Measurements from ENCODE around the gene GRIP2. TPM values are rescaled to one million over a fixed set of nuclear protein-coding genes. Genes with fewer than 3 reads are reported as not detected.

Gene GRIP2
- total and polyA plus RNA-seq, 3 experiments from 2014 or later = not detected

DNA sequence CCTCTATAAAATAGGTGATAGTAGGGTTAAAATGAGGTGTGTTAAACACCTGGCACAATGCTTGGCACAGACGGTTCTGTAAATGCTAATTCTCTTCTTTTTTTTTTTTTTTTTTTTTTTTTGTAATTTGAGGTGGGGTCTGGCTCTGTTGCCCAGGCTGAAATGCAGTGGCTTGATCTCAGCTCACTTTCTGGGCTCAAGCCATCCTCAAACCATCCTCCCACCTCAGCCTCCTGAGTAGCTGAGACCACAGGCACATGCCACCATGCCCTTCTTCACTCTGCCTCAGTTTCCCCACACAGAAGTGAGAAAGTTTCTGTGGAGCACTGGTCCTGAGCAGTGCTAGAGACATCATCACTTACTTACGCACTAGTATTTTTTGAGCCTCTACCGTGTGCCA is 80.4 kb downstream of the GRIP2 start:
- POLR2A ChIA-PET = no interaction called here
- peaks cover 4 to 87% (median 6%) of the 10 kb centered on the region in 3 donors for H3K36me3 Mint-ChIP-seq
- H3K27me3 Mint-ChIP-seq = no peaks in the 10 kb centered on the region
- CTCF ChIA-PET = interaction anchor here (0.8 to 7.2 kb wide), 2 partner anchors 58 to 563 kb away, joined by 3 to 62 read pairs; partner anchors contain the start of gene SLC6A6
- Histone ChIP-seq H3K27me3 (ENCODE audit: insufficient read depth, low read length, poor library complexity, severe bottlenecking) (no peaks in the 10 kb centered on the region), H3K4me3 (ENCODE audit: low read length) (no peak overlapping the region), H3K36me3 (ENCODE audit: insufficient read depth, low read length) (peaks cover 10% of the 10 kb centered on the region), H3K27ac (ENCODE audit: low read depth, low read length) (no peak overlapping the region), H3K9me3 (ENCODE audit: low read length) (no peaks in the 10 kb centered on the region), H3K4me1 (ENCODE audit: insufficient read depth, low read length) (no peaks in the 10 kb centered on the region)
- H3K4me1 Mint-ChIP-seq = peaks cover 0 to 5% (median 4%) of the 10 kb centered on the region in 3 donors
- H3K27ac Mint-ChIP-seq = peak overlapping the region in 2 of 8 donors; percentile 60 to 67
- H3K9me3 Mint-ChIP-seq = no peaks in the 10 kb centered on the region
- no peak overlapping the region for H3K4me3 Mint-ChIP-seq
- no peak for DNase-seq

DNA sequence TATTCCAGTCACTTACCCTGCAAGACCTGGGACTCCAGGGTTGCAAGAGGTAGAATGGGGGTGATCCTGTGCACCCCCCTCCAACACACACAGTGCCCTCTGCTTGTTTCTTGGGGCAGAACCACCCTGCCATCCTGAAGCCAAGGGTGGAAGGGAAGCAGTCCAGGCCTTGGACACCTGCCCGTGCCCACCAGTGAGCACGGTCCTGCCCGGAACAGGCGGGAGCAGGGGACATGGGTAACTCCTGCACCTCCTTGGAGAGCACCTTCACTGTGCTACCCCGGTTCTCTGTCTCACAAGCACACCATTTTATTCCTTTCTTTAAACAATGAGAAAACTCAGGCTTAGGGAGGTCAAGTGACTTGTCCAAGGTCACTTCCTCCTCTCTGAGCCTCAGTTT is 80.8 kb downstream of the GRIP2 start:
- no peak overlapping the region for H3K4me3 ChIP-seq (ENCODE audit: low read length)
- peak overlapping the region in 2 of 8 donors; percentile 51 to 57 for H3K27ac Mint-ChIP-seq
- no peaks in the 10 kb centered on the region for H3K27me3 Mint-ChIP-seq
- DNase-seq = no peak
- peaks cover 10% of the 10 kb centered on the region for H3K36me3 ChIP-seq (ENCODE audit: insufficient read depth, low read length)
- H3K4me3 Mint-ChIP-seq = no peak overlapping the region
- H3K9me3 ChIP-seq (ENCODE audit: low read length) = no peaks in the 10 kb centered on the region
- H3K27ac ChIP-seq (ENCODE audit: low read depth, low read length) = no peak overlapping the region
- no peaks in the 10 kb centered on the region for H3K4me1 ChIP-seq (ENCODE audit: insufficient read depth, low read length)
- H3K4me1 Mint-ChIP-seq = peaks cover 0 to 5% (median 4%) of the 10 kb centered on the region in 3 donors
- POLR2A ChIA-PET = no interaction called here
- CTCF ChIA-PET = interaction anchor here (0.8 to 7.2 kb wide), 6 partner anchors 9 to 563 kb away, joined by 3 to 62 read pairs (median 6); partner anchors contain the start of gene SLC6A6
- no peaks in the 10 kb centered on the region for H3K27me3 ChIP-seq (ENCODE audit: insufficient read depth, low read length, poor library complexity, severe bottlenecking)
- H3K9me3 Mint-ChIP-seq = no peaks in the 10 kb centered on the region
- H3K36me3 Mint-ChIP-seq = peaks cover 4 to 87% (median 6%) of the 10 kb centered on the region in 3 donors

- H3K36me3 Mint-ChIP-seq = peaks cover 4 to 87% (median 6%) of the 10 kb centered on the region in 3 donors
- H3K4me1 Mint-ChIP-seq = peaks cover 0 to 5% (median 4%) of the 10 kb centered on the region in 3 donors
- ChIA-PET POLR2A (interaction anchor here (0.6 kb wide), 1 partner anchor 1266 kb away, joined by 3 read pairs; no protein-coding TSS in a partner anchor), CTCF (interaction anchor here (0.7 to 7.2 kb wide), 7 partner anchors 10 to 562 kb away, joined by 3 to 62 read pairs (median 4); partner anchors contain the start of gene SLC6A6)
- no peaks in the 10 kb centered on the region for H3K27me3 Mint-ChIP-seq
- no peak overlapping the region for H3K4me3 Mint-ChIP-seq
- H3K27ac Mint-ChIP-seq = peak overlapping the region in 4 of 8 donors; percentile 23 to 72 (median 54)
- H3K9me3 Mint-ChIP-seq = no peaks in the 10 kb centered on the region
- no peaks in the 10 kb centered on the region for H3K4me1 ChIP-seq (ENCODE audit: insufficient read depth, low read length)
- no peak overlapping the region for H3K4me3 ChIP-seq (ENCODE audit: low read length)
- H3K27ac ChIP-seq (ENCODE audit: low read depth, low read length) = no peak overlapping the region
- H3K36me3 ChIP-seq (ENCODE audit: insufficient read depth, low read length) = peaks cover 10% of the 10 kb centered on the region
- H3K9me3 ChIP-seq (ENCODE audit: low read length) = no peaks in the 10 kb centered on the region
- no peaks in the 10 kb centered on the region for H3K27me3 ChIP-seq (ENCODE audit: insufficient read depth, low read length, poor library complexity, severe bottlenecking)
- no peak for DNase-seq
Observed at GRCh38 chr3:14458434-14459275, 81.5 kb downstream of the GRIP2 start.

- no peaks in the 10 kb centered on the region for H3K4me1 ChIP-seq (ENCODE audit: insufficient read depth, low read length)
- Mint-ChIP-seq H3K4me3 (no peak overlapping the region), H3K27ac (peak overlapping the region in 1 of 8 donors; percentile 58), H3K4me1 (peaks cover 0 to 5% (median 4%) of the 10 kb centered on the region in 3 donors), H3K9me3 (no peaks in the 10 kb centered on the region), H3K27me3 (no peaks in the 10 kb centered on the region), H3K36me3 (peaks cover 4 to 87% (median 6%) of the 10 kb centered on the region in 3 donors)
- peaks cover 10% of the 10 kb centered on the region for H3K36me3 ChIP-seq (ENCODE audit: insufficient read depth, low read length)
- H3K27ac ChIP-seq (ENCODE audit: low read depth, low read length) = no peak overlapping the region
- ChIA-PET CTCF (interaction anchor here (1.1 to 7.2 kb wide), 5 partner anchors 11 to 562 kb away, joined by 3 to 62 read pairs (median 7); partner anchors contain the start of gene SLC6A6), POLR2A (no interaction called here)
- no peaks in the 10 kb centered on the region for H3K27me3 ChIP-seq (ENCODE audit: insufficient read depth, low read length, poor library complexity, severe bottlenecking)
- no peaks in the 10 kb centered on the region for H3K9me3 ChIP-seq (ENCODE audit: low read length)
- no peak for DNase-seq
- no peak overlapping the region for H3K4me3 ChIP-seq (ENCODE audit: low read length)
Observed at GRCh38 chr3:14457999-14458398, 82.1 kb downstream of the GRIP2 start.

DNA sequence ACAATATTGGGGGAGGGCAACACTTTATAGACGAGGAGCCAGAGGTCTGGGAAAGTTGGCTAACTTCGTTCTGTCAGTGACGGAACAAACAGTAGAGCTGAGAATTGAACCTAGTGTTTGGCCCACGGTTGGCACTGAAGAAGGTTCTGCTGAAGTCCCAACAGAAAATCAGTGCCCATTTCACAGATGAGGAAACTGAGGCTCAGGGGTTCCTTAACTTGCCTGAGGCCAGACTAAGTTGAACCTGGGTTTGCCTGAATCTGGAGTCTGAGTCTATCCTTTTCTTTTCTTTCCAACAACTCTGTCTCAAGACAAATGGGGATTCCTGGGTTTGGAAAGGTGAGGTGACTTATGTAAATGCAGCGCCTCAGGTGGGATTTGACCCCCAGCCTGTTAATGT is 82.7 kb downstream of the GRIP2 start:
- no peak overlapping the region for H3K27ac ChIP-seq (ENCODE audit: low read depth, low read length)
- H3K36me3 Mint-ChIP-seq = peaks cover 4 to 87% (median 4%) of the 10 kb centered on the region in 3 donors

GRCh38 chr3:14456794-14457193 is 83.3 kb downstream of the GRIP2 start:
- no peak for DNase-seq
- peaks cover 4 to 87% (median 4%) of the 10 kb centered on the region in 3 donors for H3K36me3 Mint-ChIP-seq
- H3K9me3 Mint-ChIP-seq = no peaks in the 10 kb centered on the region
- Histone ChIP-seq H3K27ac (ENCODE audit: low read depth, low read length) (no peak overlapping the region), H3K36me3 (ENCODE audit: insufficient read depth, low read length) (peaks cover 10% of the 10 kb centered on the region), H3K4me1 (ENCODE audit: insufficient read depth, low read length) (no peaks in the 10 kb centered on the region), H3K4me3 (ENCODE audit: low read length) (no peak overlapping the region), H3K9me3 (ENCODE audit: low read length) (no peaks in the 10 kb centered on the region), H3K27me3 (ENCODE audit: insufficient read depth, low read length, poor library complexity, severe bottlenecking) (no peaks in the 10 kb centered on the region)
- H3K4me3 Mint-ChIP-seq = no peak overlapping the region
- CTCF ChIA-PET = interaction anchor here (1.0 to 1.3 kb wide), 3 partner anchors 11 to 253 kb away, joined by 4 to 6 read pairs (median 5); partner anchors contain the start of gene SLC6A6
- POLR2A ChIA-PET = no interaction called here
- peak overlapping the region in 1 of 8 donors; percentile 27 for H3K27ac Mint-ChIP-seq
- H3K4me1 Mint-ChIP-seq = peaks cover 0 to 5% (median 4%) of the 10 kb centered on the region in 3 donors
- no peaks in the 10 kb centered on the region for H3K27me3 Mint-ChIP-seq

More for the DNA sequence above, 82.7 kb downstream of the GRIP2 start:
- peaks cover 0 to 5% (median 4%) of the 10 kb centered on the region in 3 donors for H3K4me1 Mint-ChIP-seq
- POLR2A ChIA-PET = no interaction called here
- Histone ChIP-seq H3K4me1 (ENCODE audit: insufficient read depth, low read length) (no peaks in the 10 kb centered on the region), H3K27me3 (ENCODE audit: insufficient read depth, low read length, poor library complexity, severe bottlenecking) (no peaks in the 10 kb centered on the region), H3K36me3 (ENCODE audit: insufficient read depth, low read length) (peaks cover 10% of the 10 kb centered on the region), H3K4me3 (ENCODE audit: low read length) (no peak overlapping the region), H3K9me3 (ENCODE audit: low read length) (no peaks in the 10 kb centered on the region)
- H3K27me3 Mint-ChIP-seq = no peaks in the 10 kb centered on the region
- H3K4me3 Mint-ChIP-seq = no peak overlapping the region
- H3K27ac Mint-ChIP-seq = no peak overlapping the region
- CTCF ChIA-PET = interaction anchor here (1.1 to 1.9 kb wide), 4 partner anchors 11 to 561 kb away, joined by 3 to 8 read pairs (median 6); partner anchors contain the start of gene SLC6A6
- no peaks in the 10 kb centered on the region for H3K9me3 Mint-ChIP-seq
- no peak for DNase-seq

DNA sequence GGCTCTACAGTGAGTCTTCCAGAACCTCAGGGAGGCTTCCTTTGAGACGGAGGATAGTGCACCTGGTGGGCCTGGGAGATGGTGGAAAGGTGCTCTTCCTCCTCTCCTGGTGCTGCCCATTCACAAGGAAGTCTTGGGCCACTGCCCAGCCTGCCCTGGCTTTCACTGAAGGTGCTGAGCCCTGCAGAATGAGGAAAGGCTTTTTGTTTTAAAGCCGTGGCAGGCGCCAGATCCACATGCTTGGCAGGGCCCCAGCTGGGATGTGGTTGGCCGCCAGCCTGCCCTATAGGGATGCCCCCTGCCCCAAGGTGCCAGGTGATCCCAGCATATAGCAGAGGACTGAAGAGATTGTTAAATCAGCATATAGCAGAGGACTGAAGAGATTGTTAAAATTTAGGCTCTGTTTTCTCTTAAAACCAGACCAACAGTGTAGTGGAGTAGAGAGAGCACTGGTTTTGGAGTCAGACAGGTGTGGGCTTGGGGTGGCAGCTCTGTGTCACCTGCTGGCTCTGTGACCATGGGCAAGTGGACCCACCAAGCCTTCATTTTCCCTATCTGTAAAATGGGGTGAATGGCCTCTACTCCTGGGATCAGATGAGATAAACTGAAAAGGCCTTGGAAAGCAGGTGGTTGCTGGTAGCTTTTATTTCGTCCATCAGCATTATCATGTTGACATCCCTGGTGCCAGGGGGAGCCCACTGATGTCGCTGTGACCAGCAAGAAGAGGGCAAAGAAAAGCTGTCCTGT is 84.4 kb downstream of the GRIP2 start:
- ChIA-PET CTCF (interaction anchor here (1.0 to 1.3 kb wide), 3 partner anchors 12 to 252 kb away, joined by 4 to 6 read pairs (median 5); partner anchors contain the start of gene SLC6A6), POLR2A (no interaction called here)
- H3K27ac ChIP-seq (ENCODE audit: low read depth, low read length) = no peak overlapping the region
- no peaks in the 10 kb centered on the region for H3K9me3 Mint-ChIP-seq
- peaks cover 17% of the 10 kb centered on the region for H3K36me3 ChIP-seq (ENCODE audit: insufficient read depth, low read length)
- no peak overlapping the region for H3K4me3 ChIP-seq (ENCODE audit: low read length)
- H3K36me3 Mint-ChIP-seq = peaks cover 4 to 87% (median 8%) of the 10 kb centered on the region in 3 donors
- no peak for DNase-seq
- no peaks in the 10 kb centered on the region for H3K4me1 ChIP-seq (ENCODE audit: insufficient read depth, low read length)
- peak overlapping the region in 5 of 8 donors; percentile 15 to 83 (median 68) for H3K27ac Mint-ChIP-seq
- no peak overlapping the region for H3K4me3 Mint-ChIP-seq
- H3K4me1 Mint-ChIP-seq = peaks cover 0 to 6% (median 4%) of the 10 kb centered on the region in 3 donors
- H3K9me3 ChIP-seq (ENCODE audit: low read length) = no peaks in the 10 kb centered on the region
- H3K27me3 Mint-ChIP-seq = no peaks in the 10 kb centered on the region
- no peaks in the 10 kb centered on the region for H3K27me3 ChIP-seq (ENCODE audit: insufficient read depth, low read length, poor library complexity, severe bottlenecking)

Measured in CD8-positive, alpha-beta memory T cell (primary cell).